ENCODE measurements around the gene EPS15. TPM values are rescaled to one million over a fixed set of nuclear protein-coding genes. Genes with fewer than 3 reads are reported as not detected.

Gene EPS15
- total RNA-seq, 1 donor from 2014 or later: 20.6 TPM

GRCh38 chr1:51372561-51372960 is 146.5 kb downstream of the EPS15 start:
- DNase-seq (ENCODE audit: low read depth): no peak
- TF ChIP-seq CTCF (conservative IDR thresholded peaks at IDR 0.05; ENCODE audit: low read depth, low read length): no peak

GRCh38 chr1:51369171-51369570 is 149.9 kb downstream of the EPS15 start:
- TF ChIP-seq CTCF (conservative IDR thresholded peaks at IDR 0.05; ENCODE audit: low read depth, low read length): no peak
- no peak overlapping the region for H3K4me3 ChIP-seq (ENCODE audit: low read depth, low read length)
- no peak for DNase-seq (ENCODE audit: low read depth)

More at GRCh38 chr1:51372561-51372960, 146.5 kb downstream of the EPS15 start:
- no peak overlapping the region for H3K4me3 ChIP-seq (ENCODE audit: low read depth, low read length)

- no peak for TF ChIP-seq CTCF (conservative IDR thresholded peaks at IDR 0.05; ENCODE audit: low read depth, low read length)
- no peak overlapping the region for H3K4me3 ChIP-seq (ENCODE audit: low read depth, low read length)
- DNase-seq (ENCODE audit: low read depth): no peak
Observed at GRCh38 chr1:51365774-51366173, 153.3 kb downstream of the EPS15 start.

GRCh38 chr1:51359879-51360278 is 159.2 kb downstream of the EPS15 start:
- no peak overlapping the region for H3K4me3 ChIP-seq (ENCODE audit: low read depth, low read length)
- DNase-seq (ENCODE audit: low read depth): no peak
- TF ChIP-seq CTCF (conservative IDR thresholded peaks at IDR 0.05; ENCODE audit: low read depth, low read length): no peak

- H3K4me3 ChIP-seq (ENCODE audit: low read depth, low read length): no peak overlapping the region
- DNase-seq (ENCODE audit: low read depth): no peak
- TF ChIP-seq CTCF (conservative IDR thresholded peaks at IDR 0.05; ENCODE audit: low read depth, low read length): no peak
Observed at GRCh38 chr1:51355382-51355781, 163.7 kb downstream of the EPS15 start.

- TF ChIP-seq CTCF (conservative IDR thresholded peaks at IDR 0.05; ENCODE audit: low read depth, low read length): no peak
- no peak for DNase-seq (ENCODE audit: low read depth)
- H3K4me3 ChIP-seq (ENCODE audit: low read depth, low read length): no peak overlapping the region
Observed at GRCh38 chr1:51354416-51354815, 164.7 kb downstream of the EPS15 start.

- H3K4me3 ChIP-seq (ENCODE audit: low read depth, low read length): no peak overlapping the region
- TF ChIP-seq CTCF (conservative IDR thresholded peaks at IDR 0.05; ENCODE audit: low read depth, low read length): no peak
- DNase-seq (ENCODE audit: low read depth): no peak
Observed at GRCh38 chr1:51351907-51352306, 167.2 kb downstream of the EPS15 start.

Measured in epithelial cell of proximal tubule (primary cell).